Tibial nerve (tissue), 4 donors: ENCODE data around the gene ZNF331. TPM values are rescaled to one million over a fixed set of nuclear protein-coding genes. Genes with fewer than 3 reads are reported as not detected.

ENCODE experiments used
- DNase-seq, 2 donors: peaks; one replicate each; pipeline ENCODE4 v3.0.0-alpha.2; 2019; ENCODE audit warnings: low spot score in 2 of 2
- H3K27ac ChIP-seq, 4 donors: fragments of 200-600 bp; sonication (generic) in 3 of 4; one replicate each; pipeline ENCODE4 v1.5.1; 2017 to 2019; ENCODE audit warnings: mild to moderate bottlenecking in 1 of 4
- H3K27me3 ChIP-seq, 2 donors: fragments of 200-600 bp; sonication (generic) in 1 of 2; one replicate each; pipeline versions ENCODE4 v1.5.1 to v1.6.0; 2017 to 2019
- H3K36me3 ChIP-seq, 3 donors: fragments of 200-600 bp; sonication (generic); one replicate each; pipeline ENCODE4 v1.5.1; 2018 to 2019
- H3K4me1 ChIP-seq, 4 donors: fragments of 200-600 bp; sonication (generic) in 3 of 4; one replicate each; pipeline ENCODE4 v1.5.1; 2017 to 2019
- H3K4me3 ChIP-seq, 4 donors: fragments of 200-600 bp; sonication (generic) in 3 of 4; one replicate each; pipeline ENCODE4 v1.5.1; 2017 to 2019; ENCODE audit warnings: mild to moderate bottlenecking in 1 of 4, moderate library complexity in 1 of 4
- H3K9me3 ChIP-seq, 4 donors: fragments of 200-600 bp; sonication (generic) in 3 of 4; one replicate each; pipeline ENCODE4 v1.5.1; 2017 to 2019
- CTCF ChIP-seq, 5 experiments: fragments of 200-600 bp in 3 of 5; fragments of 450-650 bp in 2 of 5; sonication (generic) in 3 of 5; IDR thresholded peaks; one replicate each; pipeline ENCODE4 v1.5.1; 2016 to 2019; ENCODE audit warnings: antibody characterized with exemption in 5 of 5, mild to moderate bottlenecking in 3 of 5, moderate library complexity in 2 of 5
- EP300 ChIP-seq, 2 donors: sonication (generic); formaldehyde crosslinking; IDR thresholded peaks; one replicate each; pipeline ENCODE4 v1.6.1; 2017; ENCODE audit warnings: antibody characterized with exemption in 2 of 2, mild to moderate bottlenecking in 1 of 2
- POLR2A ChIP-seq, 2 donors: fragments of 450-650 bp; IDR thresholded peaks; one replicate each; pipeline ENCODE4 v1.6.1; 2017; ENCODE audit warnings: antibody characterized with exemption in 2 of 2, mild to moderate bottlenecking in 2 of 2, moderate library complexity in 2 of 2
- WGBS, 2 donors: methylation state at CpG; one replicate each; pipeline ENCODE4 v1.1.5; 2018; 5-methylcytosine and 5-hydroxymethylcytosine counted together
- total RNA-seq, 4 donors: library from RNA; depleted of rRNA; stranded (reverse); fragments of >200 nt; gene quantifications; one replicate each; pipeline ENCODE4 v1.1.0, GENCODE V29; 2016

ZNF331 gene
- total RNA-seq, 4 donors from 2014 or later, result 27.3 to 46.8 (median 32.9) TPM

DNA sequence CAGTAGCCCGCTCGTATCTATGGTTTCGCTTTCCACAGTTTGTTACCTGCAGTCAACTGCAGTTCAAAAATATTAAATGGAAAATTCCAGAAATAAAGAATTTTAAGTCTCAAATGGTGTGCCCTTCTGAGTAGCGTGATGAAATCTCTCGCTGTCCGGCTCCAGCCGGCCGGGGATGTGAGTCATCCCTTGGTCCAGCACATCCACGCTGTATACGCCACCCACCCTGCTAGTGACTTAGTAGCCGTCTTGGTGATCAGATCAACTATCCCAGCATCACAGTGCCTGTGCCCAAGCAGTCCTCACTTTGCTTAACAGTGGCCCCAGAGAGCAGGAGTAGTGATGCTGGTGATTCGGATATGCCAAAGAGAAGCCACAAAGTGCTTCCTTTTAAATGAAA lies 40.0 kb downstream of the ZNF331 start:
- no peak for DNase-seq

GRCh38 chr19:53579518-53579917 lies 41.6 kb downstream of the ZNF331 start:
- Histone ChIP-seq H3K9me3 (peaks cover 0 to 82% (median 21%) of the 10 kb centered on the region in 4 donors), H3K27me3 (no peaks in the 10 kb centered on the region), H3K4me3 (no peak overlapping the region), H3K27ac (no peak overlapping the region), H3K36me3 (peaks cover 3 to 60% (median 36%) of the 10 kb centered on the region in 3 donors), H3K4me1 (no peaks in the 10 kb centered on the region)
- DNase-seq, result no peak
- WGBS, 2 donors, result 97 to 98% methylated on average over 2 of the region's 2 CpGs
- TF ChIP-seq EP300 (IDR thresholded peaks at IDR 0.05), result no peak
- no peak for TF ChIP-seq CTCF (IDR thresholded peaks at IDR 0.05)
- no peak for TF ChIP-seq POLR2A (IDR thresholded peaks at IDR 0.05)

More for the DNA sequence above, 40.0 kb downstream of the ZNF331 start:
- 93 to 95% methylated on average over 12 of the region's 12 CpGs for WGBS, 2 donors
- Histone ChIP-seq H3K9me3 (peaks cover 0 to 76% (median 21%) of the 10 kb centered on the region in 4 donors), H3K4me3 (no peak overlapping the region), H3K27me3 (no peaks in the 10 kb centered on the region), H3K36me3 (peaks cover 3 to 76% (median 41%) of the 10 kb centered on the region in 3 donors), H3K27ac (no peak overlapping the region), H3K4me1 (no peaks in the 10 kb centered on the region)
- no peak for TF ChIP-seq CTCF (IDR thresholded peaks at IDR 0.05)
- TF ChIP-seq EP300 (IDR thresholded peaks at IDR 0.05), result no peak
- TF ChIP-seq POLR2A (IDR thresholded peaks at IDR 0.05), result no peak

GRCh38 chr19:53580871-53581835 lies 43.2 kb downstream of the ZNF331 start:
- H3K36me3 ChIP-seq, result peaks cover 3 to 44% (median 29%) of the 10 kb centered on the region in 3 donors
- no peak for DNase-seq
- 83 to 88% methylated on average over 17 of the region's 17 CpGs for WGBS, 2 donors
- TF ChIP-seq EP300 (IDR thresholded peaks at IDR 0.05), result no peak
- TF ChIP-seq CTCF (IDR thresholded peaks at IDR 0.05), result no peak
- TF ChIP-seq POLR2A (IDR thresholded peaks at IDR 0.05), result no peak
- no peak overlapping the region for H3K27ac ChIP-seq
- H3K4me1 ChIP-seq, result no peaks in the 10 kb centered on the region
- no peak overlapping the region for H3K4me3 ChIP-seq
- H3K9me3 ChIP-seq, result peaks cover 0 to 81% (median 18%) of the 10 kb centered on the region in 4 donors
- no peaks in the 10 kb centered on the region for H3K27me3 ChIP-seq

DNA sequence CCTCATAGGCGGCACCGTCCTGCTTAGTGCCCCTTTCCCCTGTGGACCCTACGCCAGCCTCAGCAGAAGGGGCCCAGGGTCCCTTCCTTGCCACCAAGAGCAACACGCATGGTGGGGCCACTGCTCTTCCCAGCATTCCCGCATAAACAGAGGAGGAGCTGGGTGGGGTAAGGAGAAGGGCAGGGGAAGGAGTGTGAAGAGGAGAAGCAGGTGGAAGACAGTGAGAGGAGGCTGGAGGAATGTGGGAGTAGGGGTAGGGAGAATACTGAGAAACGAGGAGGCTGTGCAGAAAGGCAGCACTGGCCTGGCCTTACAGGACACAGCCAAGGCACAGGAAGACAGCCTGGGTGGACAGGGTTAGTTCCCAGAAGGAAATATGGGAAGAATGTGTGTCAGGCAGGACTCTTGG lies 43.9 kb downstream of the ZNF331 start:
- H3K4me3 ChIP-seq, result no peak overlapping the region
- 70 to 73% methylated on average over 6 of the region's 6 CpGs for WGBS, 2 donors
- DNase-seq, result no peak
- H3K27me3 ChIP-seq, result no peaks in the 10 kb centered on the region
- no peaks in the 10 kb centered on the region for H3K4me1 ChIP-seq
- no peak overlapping the region for H3K27ac ChIP-seq
- TF ChIP-seq EP300 (IDR thresholded peaks at IDR 0.05), result no peak
- no peak for TF ChIP-seq POLR2A (IDR thresholded peaks at IDR 0.05)
- no peak for TF ChIP-seq CTCF (IDR thresholded peaks at IDR 0.05)
- peaks cover 0 to 74% (median 14%) of the 10 kb centered on the region in 4 donors for H3K9me3 ChIP-seq
- peaks cover 3 to 37% (median 21%) of the 10 kb centered on the region in 3 donors for H3K36me3 ChIP-seq

DNA sequence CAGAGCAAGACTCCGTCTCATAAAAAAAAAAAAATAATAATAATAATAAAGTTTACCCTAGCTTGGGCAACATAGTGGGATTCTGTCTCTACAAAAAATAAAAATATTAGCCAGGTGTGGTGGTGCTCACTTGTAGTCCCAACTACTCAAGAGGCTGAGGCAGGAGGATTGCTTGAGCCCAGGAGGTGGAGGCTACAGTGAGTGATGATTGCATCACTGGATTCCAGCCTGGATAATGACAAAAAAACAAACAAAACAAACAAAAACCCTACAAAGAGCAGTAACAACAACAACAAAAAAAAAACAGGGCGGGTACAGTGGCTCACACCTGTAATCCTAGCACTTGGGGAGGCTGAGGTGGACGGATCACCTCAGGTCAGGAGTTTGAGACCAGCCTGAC lies 45.2 kb downstream of the ZNF331 start:
- Histone ChIP-seq H3K4me1 (no peaks in the 10 kb centered on the region), H3K27ac (no peak overlapping the region), H3K36me3 (peaks cover 0 to 23% (median 8%) of the 10 kb centered on the region in 3 donors), H3K9me3 (peaks cover 0 to 61% (median 5%) of the 10 kb centered on the region in 4 donors), H3K4me3 (no peak overlapping the region), H3K27me3 (no peaks in the 10 kb centered on the region)
- no peak for DNase-seq
- WGBS, 2 donors, result 86 to 88% methylated on average over 3 of the region's 3 CpGs
- TF ChIP-seq POLR2A (IDR thresholded peaks at IDR 0.05) (no peak), CTCF (IDR thresholded peaks at IDR 0.05) (no peak), EP300 (IDR thresholded peaks at IDR 0.05) (no peak)
